Body of pancreas (tissue), 4 donors: ENCODE data around the gene PIGB.

Experiments
- CTCF ChIP-seq, 7 experiments: fragments of 450-650 bp in 4 of 7; fragments of 200-600 bp in 3 of 7; sonication (generic) in 3 of 7; IDR thresholded peaks; one replicate each; pipeline ENCODE4 v1.5.1; 2016 to 2019; ENCODE audit warnings: antibody characterized with exemption in 7 of 7
- POLR2A ChIP-seq, 3 donors: fragments of 450-650 bp; IDR thresholded peaks; one replicate each; pipeline ENCODE4 v1.6.1; 2016; ENCODE audit warnings: antibody characterized with exemption in 3 of 3, mild to moderate bottlenecking in 2 of 3

- no peak for TF ChIP-seq CTCF (IDR thresholded peaks at IDR 0.05)
- TF ChIP-seq POLR2A (IDR thresholded peaks at IDR 0.05) = no peak
Observed at GRCh38 chr15:55389264-55389607, 70.2 kb downstream of the PIGB start.
